HEK293 (cell line): ENCODE results near the gene GRAMD1C.
"Not testable (repeated sequence)": the region's sequence is repeated elsewhere in the genome, so short reads cannot be mapped to it uniquely, and the experiment has no call there.

Source experiments
- CTCF ChIA-PET: fragments of 350-600 bp; formaldehyde crosslinking; extraction: SDS; loops from one replicate; lab custom pipeline; 2021; ENCODE audit warnings: antibody characterized with exemption; lab: Yijun Ruan, JAX
- POLR2A ChIA-PET: fragments of 300-600 bp; formaldehyde crosslinking; extraction: SDS; loops from one replicate; lab custom pipeline; 2020; ENCODE audit warnings: antibody characterized with exemption, inconsistent platforms; lab: Yijun Ruan, JAX
- H3K27ac ChIP-seq: fragments of 200-500 bp; sonication (Bioruptor generic); 2 replicates; pipeline ENCODE4 v1.5.1; 2014; ENCODE audit warnings: low read depth, low read length, control low read depth, inconsistent platforms; ENCODE audit errors: extremely low read depth
- H3K36me3 ChIP-seq, 2 experiments: fragments of 200-500 bp in 1 of 2; sonication (Bioruptor generic) in 1 of 2; 1 replicate in 1 of 2; 2 replicates in 1 of 2; pipeline ENCODE4 v1.5.1; 2014 to 2017; ENCODE audit warnings: inconsistent platforms in 2 of 2, low read length in 2 of 2; ENCODE audit not compliant: control insufficient read depth in 2 of 2, insufficient read depth in 1 of 2
- H3K4me1 ChIP-seq: fragments of 200-500 bp; sonication (Bioruptor generic); 2 replicates; pipeline ENCODE4 v1.5.1; 2014; ENCODE audit warnings: mild to moderate bottlenecking, low read length, inconsistent platforms; ENCODE audit not compliant: control insufficient read depth, insufficient read depth
- H3K4me3 ChIP-seq: 2 replicates; pipeline ENCODE4 v1.5.1; 2011; ENCODE audit warnings: low read depth, mild to moderate bottlenecking, control low read depth, low read length, moderate library complexity
- H3K9me3 ChIP-seq: fragments of 200-500 bp; sonication (Bioruptor generic); 2 replicates; pipeline ENCODE4 v1.5.1; 2014; ENCODE audit warnings: low read depth, low read length, inconsistent platforms; ENCODE audit not compliant: control insufficient read depth, insufficient read depth
- KLF7 ChIP-seq: fragments of 450-650 bp; formaldehyde crosslinking; IDR thresholded peaks from 2 replicates; pipeline ENCODE4 v1.5.1; 2016; ENCODE audit warnings: missing biosample characterization, missing genetic modification characterization, borderline replicate concordance
- KLF9 ChIP-seq: fragments of 450-650 bp; formaldehyde crosslinking; IDR thresholded peaks from 2 replicates; pipeline ENCODE4 v1.5.1; 2016; ENCODE audit warnings: missing biosample characterization, missing genetic modification characterization, low read depth
- TCF7L2 ChIP-seq: IDR thresholded peaks from 2 replicates; pipeline ENCODE4 v1.6.1; 2011; ENCODE audit warnings: low read depth, mild to moderate bottlenecking, inconsistent platforms, low read length, moderate library complexity, borderline replicate concordance
- YY2 ChIP-seq: fragments of 450-650 bp; formaldehyde crosslinking; IDR thresholded peaks from 2 replicates; pipeline ENCODE4 v1.5.1; 2016; ENCODE audit warnings: missing biosample characterization, missing genetic modification characterization
- ZBTB20 ChIP-seq: fragments of 450-650 bp; formaldehyde crosslinking; IDR thresholded peaks from 2 replicates; pipeline ENCODE4 v1.5.1; 2016; ENCODE audit warnings: missing biosample characterization, missing genetic modification characterization
- ZBTB21 ChIP-seq: fragments of 450-650 bp; formaldehyde crosslinking; IDR thresholded peaks from 2 replicates; pipeline ENCODE4 v1.5.1; 2017; ENCODE audit warnings: missing biosample characterization, missing genetic modification characterization
- ZNF248 ChIP-seq: fragments of 450-650 bp; formaldehyde crosslinking; IDR thresholded peaks from 2 replicates; pipeline ENCODE4 v1.5.1; 2017; ENCODE audit warnings: missing biosample characterization, missing genetic modification characterization
- ZNF302 ChIP-seq: fragments of 450-650 bp; formaldehyde crosslinking; IDR thresholded peaks from 2 replicates; pipeline ENCODE4 v1.5.1; 2016; ENCODE audit warnings: missing biosample characterization, missing genetic modification characterization, low read depth
- ZNF433 ChIP-seq: fragments of 450-650 bp; formaldehyde crosslinking; IDR thresholded peaks from 2 replicates; pipeline ENCODE4 v1.5.1; 2016; ENCODE audit warnings: missing biosample characterization, missing genetic modification characterization, low read depth
- ZNF529 ChIP-seq: fragments of 450-650 bp; formaldehyde crosslinking; IDR thresholded peaks from 2 replicates; pipeline ENCODE4 v1.5.1; 2017; ENCODE audit warnings: missing genetic modification characterization, missing biosample characterization; ENCODE audit not compliant: insufficient replicate concordance
- ZNF623 ChIP-seq: fragments of 450-650 bp; formaldehyde crosslinking; IDR thresholded peaks from 2 replicates; pipeline ENCODE4 v1.5.1; 2016; ENCODE audit warnings: missing biosample characterization, missing genetic modification characterization
- ZNF658 ChIP-seq: fragments of 450-650 bp; formaldehyde crosslinking; IDR thresholded peaks from 2 replicates; pipeline ENCODE4; 2016; ENCODE audit warnings: missing biosample characterization, missing genetic modification characterization
- TF ChIP-seq, protein P1 (sequence below): fragments of 450-650 bp; formaldehyde crosslinking; conservative IDR thresholded peaks from 2 replicates; pipeline ENCODE4 v1.5.1; 2016; ENCODE audit warnings: low read depth, missing biosample characterization, missing genetic modification characterization
- TF ChIP-seq, protein P2 (sequence below): fragments of 450-650 bp; formaldehyde crosslinking; IDR thresholded peaks from 2 replicates; pipeline ENCODE4 v1.5.1; 2016; ENCODE audit warnings: missing biosample characterization, missing genetic modification characterization
- TF ChIP-seq, protein P3 (sequence below): fragments of 450-650 bp; formaldehyde crosslinking; IDR thresholded peaks from 2 replicates; pipeline ENCODE4 v1.5.0; 2017; ENCODE audit warnings: missing biosample characterization, missing genetic modification characterization, borderline replicate concordance

Gene GRAMD1C

DNA sequence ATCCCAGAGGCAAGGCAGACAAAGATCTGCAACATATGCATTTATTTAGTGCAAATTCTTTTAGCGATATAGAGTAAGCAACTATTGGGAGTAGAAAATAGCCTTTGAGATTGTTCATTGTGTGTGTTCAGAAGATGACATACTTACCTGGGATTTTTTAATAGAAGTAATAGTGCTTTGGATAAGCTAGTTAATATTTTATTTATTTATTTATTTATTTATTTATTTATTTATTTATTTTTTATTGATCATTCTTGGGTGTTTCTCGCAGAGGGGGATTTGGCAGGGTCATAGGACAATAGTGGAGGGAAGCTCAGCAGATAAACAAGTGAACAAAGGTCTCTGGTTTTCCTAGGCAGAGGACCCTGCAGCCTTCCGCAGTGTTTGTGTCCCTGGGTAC lies 10.5 kb downstream of the GRAMD1C start (continued):
- TF ChIP-seq, protein P1, sequence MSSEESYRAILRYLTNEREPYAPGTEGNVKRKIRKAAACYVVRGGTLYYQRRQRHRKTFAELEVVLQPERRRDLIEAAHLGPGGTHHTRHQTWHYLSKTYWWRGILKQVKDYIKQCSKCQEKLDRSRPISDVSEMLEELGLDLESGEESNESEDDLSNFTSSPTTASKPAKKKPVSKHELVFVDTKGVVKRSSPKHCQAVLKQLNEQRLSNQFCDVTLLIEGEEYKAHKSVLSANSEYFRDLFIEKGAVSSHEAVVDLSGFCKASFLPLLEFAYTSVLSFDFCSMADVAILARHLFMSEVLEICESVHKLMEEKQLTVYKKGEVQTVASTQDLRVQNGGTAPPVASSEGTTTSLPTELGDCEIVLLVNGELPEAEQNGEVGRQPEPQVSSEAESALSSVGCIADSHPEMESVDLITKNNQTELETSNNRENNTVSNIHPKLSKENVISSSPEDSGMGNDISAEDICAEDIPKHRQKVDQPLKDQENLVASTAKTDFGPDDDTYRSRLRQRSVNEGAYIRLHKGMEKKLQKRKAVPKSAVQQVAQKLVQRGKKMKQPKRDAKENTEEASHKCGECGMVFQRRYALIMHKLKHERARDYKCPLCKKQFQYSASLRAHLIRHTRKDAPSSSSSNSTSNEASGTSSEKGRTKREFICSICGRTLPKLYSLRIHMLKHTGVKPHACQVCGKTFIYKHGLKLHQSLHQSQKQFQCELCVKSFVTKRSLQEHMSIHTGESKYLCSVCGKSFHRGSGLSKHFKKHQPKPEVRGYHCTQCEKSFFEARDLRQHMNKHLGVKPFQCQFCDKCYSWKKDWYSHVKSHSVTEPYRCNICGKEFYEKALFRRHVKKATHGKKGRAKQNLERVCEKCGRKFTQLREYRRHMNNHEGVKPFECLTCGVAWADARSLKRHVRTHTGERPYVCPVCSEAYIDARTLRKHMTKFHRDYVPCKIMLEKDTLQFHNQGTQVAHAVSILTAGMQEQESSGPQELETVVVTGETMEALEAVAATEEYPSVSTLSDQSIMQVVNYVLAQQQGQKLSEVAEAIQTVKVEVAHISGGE (tag by site-specific recombination) = peak; percentile 80
- TF ChIP-seq ZNF529 (tag by site-specific recombination) (peak; percentile 37), ZNF623 (tag by site-specific recombination) (peak; percentile 71)

DNA sequence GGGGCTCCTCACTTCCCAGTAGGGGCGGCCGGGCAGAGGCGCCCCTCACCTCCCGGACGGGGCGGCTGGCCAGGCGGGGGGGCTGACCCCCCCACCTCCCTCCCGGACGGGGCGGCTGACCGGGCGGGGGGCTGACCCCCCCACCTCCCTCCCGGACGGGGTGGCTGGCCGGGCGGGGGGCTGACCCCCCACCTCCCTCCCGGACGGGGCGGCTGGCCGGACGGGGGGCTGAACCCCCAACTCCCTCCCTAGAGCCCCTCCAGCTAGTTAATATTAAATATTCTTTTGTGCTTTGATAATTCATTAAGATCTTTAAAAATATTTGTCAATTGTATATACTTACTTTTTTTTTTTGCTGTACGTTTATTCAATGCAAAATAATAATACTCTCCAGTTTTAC lies 11.3 kb downstream of the GRAMD1C start:
- H3K9me3 ChIP-seq, H3K4me1 ChIP-seq, POLR2A ChIA-PET, H3K4me3 ChIP-seq, H3K36me3 ChIP-seq, H3K27ac ChIP-seq: not testable (repeated sequence)
- CTCF ChIA-PET = interaction anchor here (0.6 kb wide), 1 partner anchor 65 kb away, joined by 3 read pairs; no protein-coding TSS in a partner anchor

DNA sequence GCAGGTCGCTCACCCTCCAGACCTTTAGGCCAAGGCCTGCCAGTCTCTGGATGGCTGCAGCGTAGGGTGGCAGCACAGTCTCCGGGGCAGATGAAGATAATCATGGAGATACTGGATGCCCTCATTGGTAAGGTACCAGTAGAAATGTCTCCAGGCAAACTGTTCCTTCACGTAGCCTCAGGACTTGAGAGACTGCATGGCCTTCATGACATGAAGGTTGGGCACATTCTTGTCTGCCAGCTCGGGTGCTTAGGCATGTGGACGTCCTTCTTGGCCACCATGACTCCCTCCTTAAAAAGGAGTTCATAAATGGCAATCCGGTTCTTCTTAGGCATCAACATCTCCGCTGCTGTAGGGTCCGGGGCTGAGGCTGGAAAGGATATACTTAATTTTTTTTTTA lies 11.8 kb downstream of the GRAMD1C start:
- H3K9me3 ChIP-seq, H3K27ac ChIP-seq, POLR2A ChIA-PET, H3K4me3 ChIP-seq, H3K36me3 ChIP-seq, CTCF ChIA-PET, H3K4me1 ChIP-seq: not testable (repeated sequence)

DNA sequence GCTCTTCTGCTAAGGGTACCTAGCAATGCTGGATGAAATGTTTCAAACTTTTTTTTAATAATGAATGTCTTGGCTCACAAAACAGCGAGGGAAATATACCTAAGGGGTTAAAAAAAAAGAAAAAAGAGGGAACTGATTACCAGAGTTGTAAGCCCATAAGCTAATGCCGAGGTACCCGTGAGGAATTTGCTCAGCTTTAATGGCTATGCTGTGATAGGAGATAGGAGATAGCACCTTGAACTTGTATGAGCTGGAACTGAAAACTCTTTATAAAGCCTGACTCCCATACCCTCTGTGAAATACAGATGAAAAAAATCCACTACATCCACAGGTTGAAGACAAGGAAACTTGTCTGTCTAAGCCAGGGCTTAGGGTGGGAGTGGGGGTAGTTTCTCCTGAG lies 13.9 kb downstream of the GRAMD1C start:
- no peaks in the 10 kb centered on the region for H3K4me1 ChIP-seq
- CTCF ChIA-PET = interaction anchor here (0.9 kb wide), 1 partner anchor 15 kb away, joined by 4 read pairs; no protein-coding TSS in a partner anchor
- H3K36me3 ChIP-seq = no peaks in the 10 kb centered on the region
- no peaks in the 10 kb centered on the region for H3K9me3 ChIP-seq
- POLR2A ChIA-PET = no interaction called here
- TF ChIP-seq ZNF433 (tag by site-specific recombination) (no peak), ZNF658 (tag by site-specific recombination) (no peak), ZBTB21 (tag by site-specific recombination) (no peak), ZNF248 (tag by site-specific recombination) (no peak), ZNF302 (no peak), ZBTB20 (tag by site-specific recombination) (no peak), KLF9 (no peak), KLF7 (tag by site-specific recombination) (no peak), TCF7L2 (no peak), YY2 (tag by site-specific recombination) (no peak)
- TF ChIP-seq, protein P2, sequence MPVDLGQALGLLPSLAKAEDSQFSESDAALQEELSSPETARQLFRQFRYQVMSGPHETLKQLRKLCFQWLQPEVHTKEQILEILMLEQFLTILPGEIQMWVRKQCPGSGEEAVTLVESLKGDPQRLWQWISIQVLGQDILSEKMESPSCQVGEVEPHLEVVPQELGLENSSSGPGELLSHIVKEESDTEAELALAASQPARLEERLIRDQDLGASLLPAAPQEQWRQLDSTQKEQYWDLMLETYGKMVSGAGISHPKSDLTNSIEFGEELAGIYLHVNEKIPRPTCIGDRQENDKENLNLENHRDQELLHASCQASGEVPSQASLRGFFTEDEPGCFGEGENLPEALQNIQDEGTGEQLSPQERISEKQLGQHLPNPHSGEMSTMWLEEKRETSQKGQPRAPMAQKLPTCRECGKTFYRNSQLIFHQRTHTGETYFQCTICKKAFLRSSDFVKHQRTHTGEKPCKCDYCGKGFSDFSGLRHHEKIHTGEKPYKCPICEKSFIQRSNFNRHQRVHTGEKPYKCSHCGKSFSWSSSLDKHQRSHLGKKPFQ (tag by site-specific recombination) = no peak
- TF ChIP-seq, protein P3, sequence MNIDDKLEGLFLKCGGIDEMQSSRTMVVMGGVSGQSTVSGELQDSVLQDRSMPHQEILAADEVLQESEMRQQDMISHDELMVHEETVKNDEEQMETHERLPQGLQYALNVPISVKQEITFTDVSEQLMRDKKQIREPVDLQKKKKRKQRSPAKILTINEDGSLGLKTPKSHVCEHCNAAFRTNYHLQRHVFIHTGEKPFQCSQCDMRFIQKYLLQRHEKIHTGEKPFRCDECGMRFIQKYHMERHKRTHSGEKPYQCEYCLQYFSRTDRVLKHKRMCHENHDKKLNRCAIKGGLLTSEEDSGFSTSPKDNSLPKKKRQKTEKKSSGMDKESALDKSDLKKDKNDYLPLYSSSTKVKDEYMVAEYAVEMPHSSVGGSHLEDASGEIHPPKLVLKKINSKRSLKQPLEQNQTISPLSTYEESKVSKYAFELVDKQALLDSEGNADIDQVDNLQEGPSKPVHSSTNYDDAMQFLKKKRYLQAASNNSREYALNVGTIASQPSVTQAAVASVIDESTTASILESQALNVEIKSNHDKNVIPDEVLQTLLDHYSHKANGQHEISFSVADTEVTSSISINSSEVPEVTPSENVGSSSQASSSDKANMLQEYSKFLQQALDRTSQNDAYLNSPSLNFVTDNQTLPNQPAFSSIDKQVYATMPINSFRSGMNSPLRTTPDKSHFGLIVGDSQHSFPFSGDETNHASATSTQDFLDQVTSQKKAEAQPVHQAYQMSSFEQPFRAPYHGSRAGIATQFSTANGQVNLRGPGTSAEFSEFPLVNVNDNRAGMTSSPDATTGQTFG (tag by site-specific recombination) = no peak
- H3K27ac ChIP-seq = no peak overlapping the region
- H3K4me3 ChIP-seq = no peak overlapping the region
